Measurements from ENCODE around the gene NELL1.

GRCh38 chr11:21495879-21496278, 826.5 kb downstream of the NELL1 start:
- no peak for TF ChIP-seq CTCF (conservative IDR thresholded peaks at IDR 0.05; ENCODE audit: low read length)
- TF ChIP-seq EZH2phosphoT487 (IDR thresholded peaks at IDR 0.05; ENCODE audit: borderline replicate concordance): no peak
